Astrocyte of the hippocampus (primary cell): ENCODE data around the gene CCDC91.
A peak's percentile ranks its signal among the peaks of the same experiment; 100 is the strongest.

Experiments used
- DNase-seq: peaks from one replicate; pipeline ENCODE4 v3.0.0; 2011; ENCODE audit warnings: low read depth, low spot score

CCDC91 gene

GRCh38 chr12:28527631-28528249, 337.5 kb downstream of the CCDC91 start:
- DNase-seq = no peak

GRCh38 chr12:28535216-28535615, 345.0 kb downstream of the CCDC91 start:
- peak; percentile 24 for DNase-seq

GRCh38 chr12:28536088-28536487, 345.8 kb downstream of the CCDC91 start:
- DNase-seq = peak; percentile 30

- DNase-seq = no peak
These were observed 347.2 kb downstream of the CCDC91 start for GRCh38 chr12:28537474-28537873.

GRCh38 chr12:28539691-28540323, 349.6 kb downstream of the CCDC91 start:
- no peak for DNase-seq

- DNase-seq = peak; percentile 5
These were observed 350.1 kb downstream of the CCDC91 start for GRCh38 chr12:28540324-28540714.

- no peak for DNase-seq
These were observed 353.0 kb downstream of the CCDC91 start for GRCh38 chr12:28543021-28543890.

- DNase-seq = peak; percentile 69
These were observed 360.8 kb downstream of the CCDC91 start for GRCh38 chr12:28550757-28551704.

- peak; percentile 37 for DNase-seq
These were observed 362.2 kb downstream of the CCDC91 start for GRCh38 chr12:28552251-28552970.

- DNase-seq = no peak
These were observed 365.5 kb downstream of the CCDC91 start for GRCh38 chr12:28555748-28556147.

- DNase-seq = no peak
These were observed 368.0 kb downstream of the CCDC91 start for GRCh38 chr12:28558250-28558649.

- no peak for DNase-seq
These were observed 373.0 kb downstream of the CCDC91 start for GRCh38 chr12:28563286-28563685.

- DNase-seq = no peak
These were observed 373.7 kb downstream of the CCDC91 start for GRCh38 chr12:28563936-28564335.

- DNase-seq = peak; percentile 75
These were observed 377.9 kb downstream of the CCDC91 start for GRCh38 chr12:28568118-28568517.

GRCh38 chr12:28568704-28569103, 378.4 kb downstream of the CCDC91 start:
- no peak for DNase-seq

GRCh38 chr12:28569698-28570411, 379.6 kb downstream of the CCDC91 start:
- peak; percentile 35 for DNase-seq

- no peak for DNase-seq
These were observed 380.6 kb downstream of the CCDC91 start for GRCh38 chr12:28570811-28571210.

GRCh38 chr12:28574746-28575592, 384.7 kb downstream of the CCDC91 start:
- no peak for DNase-seq

- DNase-seq = no peak
These were observed 385.4 kb downstream of the CCDC91 start for GRCh38 chr12:28575593-28576205.
